Measurements from ENCODE around the gene TRPV6. TPM values are rescaled to one million over a fixed set of nuclear protein-coding genes. Genes with fewer than 3 reads are reported as not detected.

Gene TRPV6
- total and polyA plus RNA-seq, 2 experiments from 2014 or later = 3.5 to 3.7 TPM

- Histone ChIP-seq H3K9me3 (ENCODE audit: low read depth) (no peaks in the 10 kb centered on the region), H2AFZ (no peak overlapping the region), H3K4me2 (no peak overlapping the region), H3K79me2 (no peaks in the 10 kb centered on the region), H3K4me1 (ENCODE audit: insufficient read depth) (peaks cover 22% of the 10 kb centered on the region), H4K20me1 (ENCODE audit: insufficient read depth, poor library complexity, severe bottlenecking) (no peaks in the 10 kb centered on the region), H3K36me3 (replicated peaks; ENCODE audit: insufficient read depth, low read depth) (no peaks in the 10 kb centered on the region), H3K27ac (no peak overlapping the region), H3K9me2 (replicated peaks; ENCODE audit: insufficient read depth) (no peaks in the 10 kb centered on the region), H3K4me3 (no peak overlapping the region), H3K27me3 (no peaks in the 10 kb centered on the region)
- TF ChIP-seq EZH2 (IDR thresholded peaks at IDR 0.05; ENCODE audit: borderline replicate concordance) (no peak), EZH2phosphoT487 (IDR thresholded peaks at IDR 0.05; ENCODE audit: low read depth, severe bottlenecking, unreplicated experiment) (no peak)
- TF ChIP-seq, protein P1, sequence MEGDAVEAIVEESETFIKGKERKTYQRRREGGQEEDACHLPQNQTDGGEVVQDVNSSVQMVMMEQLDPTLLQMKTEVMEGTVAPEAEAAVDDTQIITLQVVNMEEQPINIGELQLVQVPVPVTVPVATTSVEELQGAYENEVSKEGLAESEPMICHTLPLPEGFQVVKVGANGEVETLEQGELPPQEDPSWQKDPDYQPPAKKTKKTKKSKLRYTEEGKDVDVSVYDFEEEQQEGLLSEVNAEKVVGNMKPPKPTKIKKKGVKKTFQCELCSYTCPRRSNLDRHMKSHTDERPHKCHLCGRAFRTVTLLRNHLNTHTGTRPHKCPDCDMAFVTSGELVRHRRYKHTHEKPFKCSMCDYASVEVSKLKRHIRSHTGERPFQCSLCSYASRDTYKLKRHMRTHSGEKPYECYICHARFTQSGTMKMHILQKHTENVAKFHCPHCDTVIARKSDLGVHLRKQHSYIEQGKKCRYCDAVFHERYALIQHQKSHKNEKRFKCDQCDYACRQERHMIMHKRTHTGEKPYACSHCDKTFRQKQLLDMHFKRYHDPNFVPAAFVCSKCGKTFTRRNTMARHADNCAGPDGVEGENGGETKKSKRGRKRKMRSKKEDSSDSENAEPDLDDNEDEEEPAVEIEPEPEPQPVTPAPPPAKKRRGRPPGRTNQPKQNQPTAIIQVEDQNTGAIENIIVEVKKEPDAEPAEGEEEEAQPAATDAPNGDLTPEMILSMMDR (IDR thresholded peaks at IDR 0.05; ENCODE audit: poor library complexity) = no peak
- WGBS (ENCODE audit: low lambda C conversion rate, missing lambda C conversion rate) = 97% methylated on average over 7 of the region's 7 CpGs
- no peak for DNase-seq (ENCODE audit: low spot score)
Measured at GRCh38 chr7:142897691-142898090, 12.1 kb upstream of the TRPV6 start.

DNA sequence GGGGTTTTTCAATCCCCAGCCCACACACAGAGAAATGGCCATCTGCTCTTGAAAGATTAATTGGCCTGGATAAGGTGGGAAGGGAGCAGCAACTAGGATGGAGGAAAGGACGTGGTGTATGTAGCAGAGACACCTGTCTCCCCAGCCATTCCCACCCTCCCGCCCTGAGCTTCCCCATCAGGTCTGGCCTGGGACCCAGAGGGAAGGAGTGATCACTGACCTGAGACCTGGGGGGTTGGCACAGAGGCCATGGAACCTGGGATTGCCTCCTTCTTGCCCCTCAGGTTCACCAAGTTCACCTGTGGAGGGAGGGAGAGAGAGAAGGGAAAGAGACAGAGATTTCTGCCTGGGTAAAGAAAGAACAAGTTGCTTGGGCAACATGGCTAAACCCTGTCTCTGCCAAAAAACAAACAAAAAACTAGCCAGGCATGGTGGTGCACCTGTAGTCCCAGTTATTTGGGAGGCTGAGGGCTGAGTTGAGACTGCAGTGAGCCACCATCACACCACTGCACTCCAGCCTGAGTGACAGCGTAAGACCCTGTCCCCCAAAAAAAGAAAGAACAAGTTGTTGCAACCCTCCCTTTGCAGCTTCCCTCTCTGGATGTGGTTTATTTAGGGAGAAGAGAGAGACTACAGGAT lies 11.3 kb upstream of the TRPV6 start:
- TF ChIP-seq, protein P1 (IDR thresholded peaks at IDR 0.05; ENCODE audit: poor library complexity) = no peak
- TF ChIP-seq EZH2 (IDR thresholded peaks at IDR 0.05; ENCODE audit: borderline replicate concordance) = no peak
- no peak for TF ChIP-seq EZH2phosphoT487 (IDR thresholded peaks at IDR 0.05; ENCODE audit: low read depth, severe bottlenecking, unreplicated experiment)
- Histone ChIP-seq H3K4me1 (ENCODE audit: insufficient read depth) (peaks cover 22% of the 10 kb centered on the region), H3K27me3 (no peaks in the 10 kb centered on the region), H3K9me2 (replicated peaks; ENCODE audit: insufficient read depth) (no peaks in the 10 kb centered on the region), H3K79me2 (no peaks in the 10 kb centered on the region), H3K36me3 (replicated peaks; ENCODE audit: insufficient read depth, low read depth) (no peaks in the 10 kb centered on the region), H3K4me2 (no peak overlapping the region), H3K4me3 (no peak overlapping the region), H2AFZ (no peak overlapping the region), H3K9me3 (ENCODE audit: low read depth) (no peaks in the 10 kb centered on the region), H3K27ac (no peak overlapping the region), H4K20me1 (ENCODE audit: insufficient read depth, poor library complexity, severe bottlenecking) (no peaks in the 10 kb centered on the region)
- no peak for DNase-seq (ENCODE audit: low spot score)
- WGBS (ENCODE audit: low lambda C conversion rate, missing lambda C conversion rate) = 88% methylated on average over 1 of the region's 3 CpGs

DNA sequence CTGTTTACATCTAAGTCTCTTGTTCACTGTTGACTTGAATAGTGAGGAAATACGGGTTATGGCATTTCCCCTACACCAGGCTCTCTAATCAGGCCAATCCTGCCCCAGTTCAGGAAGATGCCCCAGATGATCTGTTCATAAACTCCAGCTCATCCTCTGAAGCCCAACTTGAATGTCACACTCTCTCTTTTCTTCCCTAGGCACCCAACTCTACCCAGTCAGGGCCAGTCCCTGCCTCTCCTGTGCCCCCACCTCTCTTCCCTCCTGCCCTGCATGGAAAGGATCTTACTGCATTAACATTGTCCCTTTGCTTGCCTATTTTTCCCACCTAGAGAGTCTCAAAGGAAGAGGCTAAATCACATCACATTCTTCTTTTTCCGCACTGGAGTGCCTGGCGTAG lies 10.6 kb upstream of the TRPV6 start:
- Histone ChIP-seq H3K4me3 (no peak overlapping the region), H3K36me3 (replicated peaks; ENCODE audit: insufficient read depth, low read depth) (no peaks in the 10 kb centered on the region), H3K9me3 (ENCODE audit: low read depth) (no peaks in the 10 kb centered on the region), H3K4me1 (ENCODE audit: insufficient read depth) (peaks cover 22% of the 10 kb centered on the region), H3K4me2 (no peak overlapping the region), H4K20me1 (ENCODE audit: insufficient read depth, poor library complexity, severe bottlenecking) (no peaks in the 10 kb centered on the region), H2AFZ (no peak overlapping the region), H3K27me3 (no peaks in the 10 kb centered on the region), H3K79me2 (no peaks in the 10 kb centered on the region), H3K27ac (no peak overlapping the region), H3K9me2 (replicated peaks; ENCODE audit: insufficient read depth) (no peaks in the 10 kb centered on the region)
- no peak for TF ChIP-seq EZH2phosphoT487 (IDR thresholded peaks at IDR 0.05; ENCODE audit: low read depth, severe bottlenecking, unreplicated experiment)
- TF ChIP-seq EZH2 (IDR thresholded peaks at IDR 0.05; ENCODE audit: borderline replicate concordance) = no peak
- TF ChIP-seq, protein P1 (IDR thresholded peaks at IDR 0.05; ENCODE audit: poor library complexity) = no peak
- 80% methylated on average over 3 of the region's 3 CpGs for WGBS (ENCODE audit: low lambda C conversion rate, missing lambda C conversion rate)
- no peak for DNase-seq (ENCODE audit: low spot score)
